ENCODE measurements around the gene PRICKLE1.

PRICKLE1 gene

DNA sequence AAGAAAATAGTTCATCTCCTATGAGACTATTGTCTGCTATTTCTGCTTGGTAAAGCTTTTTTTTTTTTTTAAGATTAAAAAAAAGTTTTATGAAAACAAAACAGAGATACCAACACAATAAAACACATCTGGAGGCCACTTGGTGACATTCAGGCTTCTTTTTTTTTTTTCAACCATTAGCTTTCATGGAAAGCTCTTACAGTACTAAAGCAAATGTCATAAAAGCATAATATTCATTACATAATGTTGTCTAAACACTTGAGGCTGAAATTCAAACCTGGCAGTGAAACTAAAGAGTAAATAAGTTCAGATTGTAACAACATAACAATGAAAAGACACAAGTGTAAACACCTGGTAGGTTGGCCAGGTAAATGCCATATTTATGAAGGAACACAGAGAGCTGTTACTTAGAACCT, 14.7 kb downstream of the PRICKLE1 start:
- no peak for DNase-seq (ENCODE audit: low read depth)
- no peak overlapping the region for H3K4me3 ChIP-seq (ENCODE audit: low read depth, low read length)
- TF ChIP-seq, protein P1, sequence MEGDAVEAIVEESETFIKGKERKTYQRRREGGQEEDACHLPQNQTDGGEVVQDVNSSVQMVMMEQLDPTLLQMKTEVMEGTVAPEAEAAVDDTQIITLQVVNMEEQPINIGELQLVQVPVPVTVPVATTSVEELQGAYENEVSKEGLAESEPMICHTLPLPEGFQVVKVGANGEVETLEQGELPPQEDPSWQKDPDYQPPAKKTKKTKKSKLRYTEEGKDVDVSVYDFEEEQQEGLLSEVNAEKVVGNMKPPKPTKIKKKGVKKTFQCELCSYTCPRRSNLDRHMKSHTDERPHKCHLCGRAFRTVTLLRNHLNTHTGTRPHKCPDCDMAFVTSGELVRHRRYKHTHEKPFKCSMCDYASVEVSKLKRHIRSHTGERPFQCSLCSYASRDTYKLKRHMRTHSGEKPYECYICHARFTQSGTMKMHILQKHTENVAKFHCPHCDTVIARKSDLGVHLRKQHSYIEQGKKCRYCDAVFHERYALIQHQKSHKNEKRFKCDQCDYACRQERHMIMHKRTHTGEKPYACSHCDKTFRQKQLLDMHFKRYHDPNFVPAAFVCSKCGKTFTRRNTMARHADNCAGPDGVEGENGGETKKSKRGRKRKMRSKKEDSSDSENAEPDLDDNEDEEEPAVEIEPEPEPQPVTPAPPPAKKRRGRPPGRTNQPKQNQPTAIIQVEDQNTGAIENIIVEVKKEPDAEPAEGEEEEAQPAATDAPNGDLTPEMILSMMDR (IDR thresholded peaks at IDR 0.05; ENCODE audit: insufficient read depth, low read depth, low read length, missing control alignments) = no peak

DNA sequence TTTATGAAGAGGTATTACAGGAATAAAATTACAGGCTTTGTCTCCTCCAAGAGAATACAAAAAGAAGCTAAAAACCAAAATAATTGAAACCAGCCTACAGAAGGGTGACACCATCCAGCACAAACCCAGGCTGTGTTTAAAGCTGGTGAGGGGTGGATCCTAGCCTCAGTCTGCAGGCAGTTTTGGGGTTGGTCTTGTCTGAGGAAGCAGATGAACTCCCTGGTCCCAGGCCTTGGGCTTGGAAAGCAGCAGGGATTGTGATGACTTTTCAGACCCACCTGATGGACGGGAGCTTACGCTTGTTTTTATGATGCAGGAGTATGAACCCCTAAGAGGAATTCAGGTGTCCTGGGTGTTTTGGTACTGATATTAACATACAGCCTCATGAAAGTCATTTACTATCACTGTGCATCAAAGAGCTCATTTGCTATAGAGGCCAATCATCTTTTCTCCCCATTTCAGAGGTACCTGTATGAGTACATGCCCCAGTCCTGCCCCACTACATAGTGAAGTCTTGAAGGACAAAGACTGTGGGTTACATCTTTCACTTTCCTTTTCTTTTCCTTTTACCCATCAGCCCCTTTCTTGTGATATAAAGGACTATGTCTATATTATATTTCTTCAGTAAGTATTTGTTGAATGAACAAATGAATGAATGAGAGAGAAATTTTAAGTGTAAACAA, 18.1 kb downstream of the PRICKLE1 start:
- TF ChIP-seq, protein P1 (IDR thresholded peaks at IDR 0.05; ENCODE audit: insufficient read depth, low read depth, low read length, missing control alignments) = no peak
- H3K4me3 ChIP-seq (ENCODE audit: low read depth, low read length) = no peak overlapping the region
- peak; percentile 12 for DNase-seq (ENCODE audit: low read depth)

DNA sequence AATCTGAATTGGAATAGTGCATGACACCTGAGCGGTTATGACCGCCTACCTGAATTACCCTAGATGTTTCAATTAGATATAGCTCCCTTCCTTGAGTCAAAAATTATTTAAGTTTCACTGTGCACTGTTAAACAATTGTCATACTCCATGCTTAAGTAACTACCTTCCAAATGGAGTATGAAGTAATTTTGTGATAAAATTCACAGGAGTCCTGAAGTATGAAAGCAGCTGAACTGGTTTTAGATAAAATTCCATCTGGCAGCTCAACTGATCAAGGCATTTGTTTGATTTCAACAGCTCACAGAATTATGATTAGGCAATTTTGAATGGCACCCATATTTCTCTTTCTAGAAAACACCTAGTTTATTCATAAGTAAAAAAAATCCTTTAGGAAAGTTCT, 19.5 kb downstream of the PRICKLE1 start:
- H3K4me3 ChIP-seq (ENCODE audit: low read depth, low read length) = no peak overlapping the region
- no peak for DNase-seq (ENCODE audit: low read depth)
- TF ChIP-seq, protein P1 (IDR thresholded peaks at IDR 0.05; ENCODE audit: insufficient read depth, low read depth, low read length, missing control alignments) = no peak

DNA sequence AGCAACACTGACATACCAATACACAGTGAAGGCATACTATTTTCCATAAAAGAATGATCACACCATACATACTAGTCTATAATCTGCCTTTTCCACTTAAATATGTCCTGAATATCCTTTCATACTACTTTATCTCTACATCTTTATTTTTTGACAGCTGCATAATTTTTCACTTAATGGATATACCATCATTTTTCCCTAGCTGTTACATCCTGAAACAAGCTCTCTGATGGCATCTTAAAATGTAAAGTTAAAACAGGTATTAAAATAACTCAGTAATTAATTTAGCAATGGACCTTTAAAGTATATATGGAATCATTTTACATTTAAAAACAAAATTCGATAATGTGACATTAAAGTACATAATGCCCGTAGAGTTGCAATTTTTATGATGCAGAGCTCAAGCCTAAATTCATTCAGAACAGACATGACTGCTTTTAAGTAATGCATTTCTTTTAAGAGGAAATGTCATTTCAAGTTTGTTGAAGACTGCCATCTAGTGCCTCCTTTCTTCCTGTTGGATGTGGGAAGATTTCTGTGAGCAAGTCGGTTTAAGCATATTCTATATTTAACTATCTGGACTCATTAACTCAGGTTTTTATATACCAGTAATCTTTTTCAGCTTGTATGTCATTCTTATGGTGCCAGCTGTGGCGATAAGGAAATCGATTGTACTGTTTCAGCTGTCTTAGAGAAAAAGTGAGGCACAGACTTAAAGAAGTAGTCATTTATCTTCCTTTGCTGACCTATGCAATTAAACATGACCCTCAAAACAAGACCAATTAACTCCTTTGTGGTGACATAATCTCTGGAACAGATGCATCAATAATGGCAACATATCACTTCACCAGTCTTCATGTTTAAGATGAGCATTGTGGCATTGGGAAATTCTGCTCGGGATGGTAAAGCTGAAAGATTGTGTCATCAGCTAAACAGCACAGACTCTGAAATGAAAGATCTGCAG, 20.3 kb downstream of the PRICKLE1 start:
- TF ChIP-seq, protein P1 (IDR thresholded peaks at IDR 0.05; ENCODE audit: insufficient read depth, low read depth, low read length, missing control alignments) = peak; percentile 54
- peak; percentile 61 for DNase-seq (ENCODE audit: low read depth)
- no peak overlapping the region for H3K4me3 ChIP-seq (ENCODE audit: low read depth, low read length)

DNA sequence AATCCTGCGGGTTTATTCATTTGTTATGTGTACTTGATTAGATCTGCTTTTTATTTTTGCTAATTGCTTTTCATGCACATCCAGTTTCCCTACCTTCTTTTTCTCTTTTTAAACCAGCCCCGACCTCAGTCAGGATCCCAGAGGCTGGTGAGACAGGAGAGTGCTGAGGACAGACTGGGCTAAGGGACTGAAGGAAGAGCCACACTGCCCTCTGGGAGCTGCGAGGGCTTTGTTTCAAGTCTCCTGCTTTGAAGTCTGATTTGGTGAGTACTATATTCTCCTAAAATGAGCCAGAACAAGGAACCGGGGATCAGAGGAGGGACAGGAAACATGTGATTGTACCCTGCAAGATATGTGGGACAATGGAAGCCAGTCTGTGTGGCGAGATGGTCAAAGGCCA, 23.9 kb downstream of the PRICKLE1 start:
- TF ChIP-seq, protein P1 (IDR thresholded peaks at IDR 0.05; ENCODE audit: insufficient read depth, low read depth, low read length, missing control alignments) = no peak
- DNase-seq (ENCODE audit: low read depth) = no peak
- H3K4me3 ChIP-seq (ENCODE audit: low read depth, low read length) = no peak overlapping the region

DNA sequence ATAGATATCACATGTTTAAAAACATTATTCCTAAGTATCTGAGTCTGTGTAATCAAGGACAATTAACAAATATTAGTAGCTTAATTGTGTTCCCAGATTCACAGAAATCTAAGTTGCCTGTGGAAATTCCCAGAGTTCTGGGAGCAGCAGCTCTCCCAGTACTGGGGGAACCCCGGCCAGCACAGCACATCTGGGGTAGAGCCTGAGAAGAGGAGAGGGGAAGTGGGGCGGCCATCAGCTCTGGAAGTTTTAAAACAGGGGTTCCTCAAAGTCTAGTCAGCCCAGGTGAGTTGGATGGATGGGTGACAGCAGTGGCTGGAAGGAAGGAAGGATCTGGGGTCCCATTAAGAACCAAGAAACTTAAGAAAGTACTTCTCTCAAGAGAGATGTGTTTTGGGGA, 24.6 kb downstream of the PRICKLE1 start:
- H3K4me3 ChIP-seq (ENCODE audit: low read depth, low read length) = no peak overlapping the region

More for the DNA sequence above, 24.6 kb downstream of the PRICKLE1 start:
- DNase-seq (ENCODE audit: low read depth) = no peak
- TF ChIP-seq, protein P1 (IDR thresholded peaks at IDR 0.05; ENCODE audit: insufficient read depth, low read depth, low read length, missing control alignments) = no peak

Data from GM12865 (cell line).